ENCODE measurements around the gene MAP3K21. TPM values are rescaled to one million over a fixed set of nuclear protein-coding genes. Genes with fewer than 3 reads are reported as not detected.

The MAP3K21 gene
- total RNA-seq, 1 donor from 2014 or later = 7.6 TPM

DNA sequence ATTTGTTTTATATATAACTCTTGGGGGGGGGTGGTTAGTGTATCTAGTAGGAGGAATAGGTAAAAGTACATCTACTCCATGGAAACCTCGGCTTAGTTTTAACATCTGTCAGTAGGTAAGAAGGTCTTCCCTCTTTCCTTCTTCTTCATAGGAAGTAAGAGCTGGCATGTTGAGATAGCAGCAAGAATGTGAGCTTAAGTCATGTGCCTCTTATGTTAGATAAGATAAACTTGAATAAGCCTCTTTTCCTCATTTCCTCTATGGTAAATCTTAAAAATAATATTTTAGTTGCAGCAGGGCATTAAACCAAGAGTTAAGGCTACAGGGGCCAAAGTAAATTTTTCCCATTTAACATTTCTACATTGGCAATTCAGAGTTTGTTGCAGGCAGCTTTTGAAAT, 100.4 kb downstream of the MAP3K21 start:
- Histone ChIP-seq H3K36me3 (ENCODE audit: control insufficient read depth, insufficient read depth, low read length) (no peaks in the 10 kb centered on the region), H3K27me3 (ENCODE audit: control insufficient read depth, insufficient read depth, low read length) (no peaks in the 10 kb centered on the region), H3K4me3 (ENCODE audit: low read depth, low read length) (no peak overlapping the region)
- no peak for TF ChIP-seq CTCF (IDR thresholded peaks at IDR 0.05; ENCODE audit: insufficient read depth, low read length, poor library complexity, severe bottlenecking)
- no peak for DNase-seq (ENCODE audit: low read depth)

GRCh38 chr1:233431753-233432403, 104.4 kb downstream of the MAP3K21 start:
- no peak overlapping the region for H3K4me3 ChIP-seq (ENCODE audit: low read depth, low read length)
- no peak for TF ChIP-seq CTCF (IDR thresholded peaks at IDR 0.05; ENCODE audit: insufficient read depth, low read length, poor library complexity, severe bottlenecking)
- no peaks in the 10 kb centered on the region for H3K36me3 ChIP-seq (ENCODE audit: control insufficient read depth, insufficient read depth, low read length)
- no peak for DNase-seq (ENCODE audit: low read depth)
- H3K27me3 ChIP-seq (ENCODE audit: control insufficient read depth, insufficient read depth, low read length) = no peaks in the 10 kb centered on the region

GRCh38 chr1:233432916-233433315, 105.4 kb downstream of the MAP3K21 start:
- no peaks in the 10 kb centered on the region for H3K27me3 ChIP-seq (ENCODE audit: control insufficient read depth, insufficient read depth, low read length)
- no peaks in the 10 kb centered on the region for H3K36me3 ChIP-seq (ENCODE audit: control insufficient read depth, insufficient read depth, low read length)
- DNase-seq (ENCODE audit: low read depth) = no peak
- TF ChIP-seq CTCF (IDR thresholded peaks at IDR 0.05; ENCODE audit: insufficient read depth, low read length, poor library complexity, severe bottlenecking) = no peak
- H3K4me3 ChIP-seq (ENCODE audit: low read depth, low read length) = no peak overlapping the region

- TF ChIP-seq CTCF (IDR thresholded peaks at IDR 0.05; ENCODE audit: insufficient read depth, low read length, poor library complexity, severe bottlenecking) = no peak
- no peaks in the 10 kb centered on the region for H3K27me3 ChIP-seq (ENCODE audit: control insufficient read depth, insufficient read depth, low read length)
- no peaks in the 10 kb centered on the region for H3K36me3 ChIP-seq (ENCODE audit: control insufficient read depth, insufficient read depth, low read length)
- no peak for DNase-seq (ENCODE audit: low read depth)
- H3K4me3 ChIP-seq (ENCODE audit: low read depth, low read length) = no peak overlapping the region
Measured at GRCh38 chr1:233433436-233434210, 106.1 kb downstream of the MAP3K21 start.

Other genes starting within 250 kb of the MAP3K21 start
- 26.4 and 29.5 TPM in 2 replicates for gene PCNX2, start 32.0 kb upstream of the MAP3K21 start, total RNA-seq